SK-N-SH (cell line): ENCODE results near the gene ANAPC2. TPM values are rescaled to one million over a fixed set of nuclear protein-coding genes. Genes with fewer than 3 reads are reported as not detected.

ENCODE experiments used
- CTCF ChIA-PET: fragments of 300-600, 350-600 bp; formaldehyde crosslinking; extraction: SDS; loops from one replicate; lab custom pipeline; 2021; lab: Yijun Ruan, JAX
- POLR2A ChIA-PET: fragments of 350-600 bp; sonication (Branson Sonifier 250); formaldehyde crosslinking; extraction: SDS; loops from one replicate; lab custom pipeline; 2020; ENCODE audit warnings: antibody characterized with exemption, inconsistent platforms; lab: Yijun Ruan, JAX
- DNase-seq: peaks from one replicate; pipeline ENCODE4 v3.0.0; 2012
- H2AFZ ChIP-seq: fragments of 200-600 bp; sonication (generic); 2 replicates; pipeline ENCODE4 v1.8.1; 2016; ENCODE audit warnings: antibody characterized with exemption, mild to moderate bottlenecking, low read depth
- H3F3A ChIP-seq: fragments of 200-600 bp; sonication (generic); replicated peaks from 2 replicates; pipeline ENCODE3; 2016; ENCODE audit warnings: antibody characterized with exemption, mild to moderate bottlenecking; ENCODE audit not compliant: insufficient read depth
- H3K27ac ChIP-seq, 2 experiments: fragments of 200-500 bp in 1 of 2; fragments of 200-600 bp in 1 of 2; sonication (Bioruptor generic) in 1 of 2; sonication (generic), shearing (Covaris generic) in 1 of 2; 2 replicates each; pipeline versions ENCODE4 v1.5.1 to v1.6.1; 2014 to 2016; ENCODE audit warnings: low read depth in 2 of 2, inconsistent platforms in 1 of 2, low read length in 1 of 2, mild to moderate bottlenecking in 1 of 2, mixed read lengths in 1 of 2
- H3K27me3 ChIP-seq: fragments of 200-600 bp; sonication (generic), shearing (Covaris generic); 2 replicates; pipeline ENCODE4 v1.6.1; 2016; ENCODE audit warnings: mixed run types; ENCODE audit not compliant: insufficient read depth
- H3K36me3 ChIP-seq, 2 experiments: fragments of 200-500 bp in 1 of 2; fragments of 200-600 bp in 1 of 2; sonication (Bioruptor generic) in 1 of 2; sonication (generic) in 1 of 2; replicated peaks in 1 of 2; 2 replicates each; pipeline versions ENCODE3 to v1.5.1; 2014 to 2016; ENCODE audit warnings: low read length in 1 of 2, mild to moderate bottlenecking in 1 of 2; ENCODE audit not compliant: insufficient read depth in 2 of 2, control insufficient read depth in 1 of 2
- H3K4me1 ChIP-seq, 2 experiments: fragments of 200-500 bp in 1 of 2; fragments of 200-600 bp in 1 of 2; sonication (Bioruptor generic) in 1 of 2; sonication (generic), shearing (Covaris generic) in 1 of 2; 2 replicates each; pipeline versions ENCODE4 v1.5.1 to v1.6.1; 2014 to 2016; ENCODE audit warnings: low read depth in 1 of 2, low read length in 1 of 2, mixed run types in 1 of 2; ENCODE audit not compliant: insufficient read depth in 2 of 2, control insufficient read depth in 1 of 2
- H3K4me2 ChIP-seq: fragments of 200-600 bp; sonication (generic), shearing (Covaris generic); 2 replicates; pipeline ENCODE4 v1.6.1; 2017; ENCODE audit warnings: mixed run types
- H3K4me3 ChIP-seq, 2 experiments: fragments of 200-500 bp in 1 of 2; fragments of 200-600 bp in 1 of 2; sonication (Bioruptor generic) in 1 of 2; sonication (generic), shearing (Covaris generic) in 1 of 2; 2 replicates each; pipeline versions ENCODE4 v1.5.1 to v1.8.1; 2014 to 2016; ENCODE audit warnings: low read depth in 2 of 2, inconsistent platforms in 1 of 2, low read length in 1 of 2, mild to moderate bottlenecking in 1 of 2, mixed read lengths in 1 of 2, moderate library complexity in 1 of 2
- H3K79me2 ChIP-seq: fragments of 200-600 bp; sonication (generic); 2 replicates; pipeline ENCODE4 v1.8.1; 2017; ENCODE audit warnings: mild to moderate bottlenecking; ENCODE audit not compliant: insufficient read depth
- H3K9ac ChIP-seq: fragments of 200-600 bp; sonication (generic); 2 replicates; pipeline ENCODE4 v1.6.1; 2017; ENCODE audit warnings: mixed run types
- H3K9me2 ChIP-seq: fragments of 200-600 bp; sonication (generic); 2 replicates; pipeline ENCODE4 v1.6.1; 2017; ENCODE audit warnings: mixed run types
- H3K9me3 ChIP-seq: fragments of 200-600 bp; sonication (generic); 2 replicates; pipeline ENCODE4 v1.6.1; 2017; ENCODE audit warnings: mixed run types, mild to moderate bottlenecking, moderate library complexity
- H4K20me1 ChIP-seq: fragments of 200-600 bp; sonication (generic); 2 replicates; pipeline ENCODE4 v1.6.1; 2017; ENCODE audit warnings: mild to moderate bottlenecking, mixed run types; ENCODE audit not compliant: insufficient read depth
- FOXM1 ChIP-seq: IDR thresholded peaks from 2 replicates; pipeline ENCODE4 v1.4.0; 2012; ENCODE audit warnings: low read depth, mild to moderate bottlenecking
- POLR2AphosphoS5 ChIP-seq: IDR thresholded peaks from 2 replicates; pipeline ENCODE4 v1.6.1; 2012; ENCODE audit warnings: low read depth, low read length
- SIN3A ChIP-seq: IDR thresholded peaks from 2 replicates; pipeline ENCODE4 v1.6.1; 2012; ENCODE audit warnings: low read depth, mild to moderate bottlenecking, low read length, moderate library complexity, borderline replicate concordance
- YY1 ChIP-seq: IDR thresholded peaks from 2 replicates; pipeline ENCODE4 v1.4.0; 2012; ENCODE audit warnings: low read depth, mild to moderate bottlenecking
- WGBS: methylation state at CpG from one replicate; pipeline ENCODE4 v1.1.6; 2017; ENCODE audit warnings: low lambda C conversion rate; 5-methylcytosine and 5-hydroxymethylcytosine counted together
- polyA plus RNA-seq, 3 experiments: library from polyadenylated mRNA; depleted of rRNA; stranded (reverse); fragments of >200 nt; gene quantifications; 2 replicates each; pipeline ENCODE4 v1.2.3, GENCODE V29; 2012
- TF ChIP-seq, protein P1 (sequence below): IDR thresholded peaks from 2 replicates; pipeline ENCODE4 v1.6.1; 2012; ENCODE audit warnings: mild to moderate bottlenecking, low read depth, low read length, moderate library complexity

The ANAPC2 gene
- polyA plus RNA-seq, 1 of the 3 experiments (the other 2 are of a cell fraction): 35.1 TPM

DNA sequence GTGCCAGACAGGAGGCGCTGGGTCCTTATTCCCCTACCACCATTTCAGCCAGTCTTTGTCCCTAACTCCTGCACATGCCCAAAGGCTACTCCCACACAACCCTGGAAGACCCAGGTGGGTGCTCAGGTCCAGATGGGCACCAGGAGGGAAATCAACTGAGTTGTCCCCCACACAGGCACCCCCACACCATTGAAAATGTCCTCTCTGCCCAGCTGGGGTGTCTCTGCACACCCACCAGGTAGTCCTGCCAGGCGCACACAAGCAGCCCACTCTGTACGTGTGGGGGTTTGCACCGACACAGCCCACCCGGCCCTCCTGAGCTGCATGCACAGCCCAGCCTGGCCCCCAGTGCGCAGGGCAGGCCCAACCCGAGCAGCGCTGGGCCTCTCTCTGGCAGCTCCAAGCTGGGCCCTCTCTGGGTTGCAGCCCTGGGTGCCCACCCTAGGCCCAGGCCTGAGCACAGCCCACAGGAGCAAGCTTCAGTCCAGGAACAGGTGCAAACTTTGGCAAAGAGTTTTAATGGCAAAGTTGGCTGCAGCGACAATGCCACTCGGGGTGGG, 31.5 kb upstream of the ANAPC2 start:
- no peak for DNase-seq
- peaks cover 0 to 6% of the 10 kb centered on the region in 2 experiments for H3K36me3 ChIP-seq
- 96% methylated on average over 9 of the region's 10 CpGs for WGBS
- no peaks in the 10 kb centered on the region for H4K20me1 ChIP-seq
- H3K9me2 ChIP-seq: no peaks in the 10 kb centered on the region
- H3K9me3 ChIP-seq: no peaks in the 10 kb centered on the region
- no peaks in the 10 kb centered on the region for H3F3A ChIP-seq
- ChIA-PET POLR2A (interaction anchor here (1.1 to 1.9 kb wide), 2 partner anchors 12 to 19 kb away, joined by 3 to 4 read pairs; no protein-coding TSS in a partner anchor), CTCF (interaction anchor here (0.9 to 1.1 kb wide), 2 partner anchors 17 kb away, joined by 3 to 6 read pairs; no protein-coding TSS in a partner anchor)
- no peaks in the 10 kb centered on the region for H3K27me3 ChIP-seq
- peaks cover 5 to 12% of the 10 kb centered on the region in 2 experiments; a peak in 1 of 4 replicates for H3K4me1 ChIP-seq
- TF ChIP-seq FOXM1: no peak
- TF ChIP-seq, protein P1, sequence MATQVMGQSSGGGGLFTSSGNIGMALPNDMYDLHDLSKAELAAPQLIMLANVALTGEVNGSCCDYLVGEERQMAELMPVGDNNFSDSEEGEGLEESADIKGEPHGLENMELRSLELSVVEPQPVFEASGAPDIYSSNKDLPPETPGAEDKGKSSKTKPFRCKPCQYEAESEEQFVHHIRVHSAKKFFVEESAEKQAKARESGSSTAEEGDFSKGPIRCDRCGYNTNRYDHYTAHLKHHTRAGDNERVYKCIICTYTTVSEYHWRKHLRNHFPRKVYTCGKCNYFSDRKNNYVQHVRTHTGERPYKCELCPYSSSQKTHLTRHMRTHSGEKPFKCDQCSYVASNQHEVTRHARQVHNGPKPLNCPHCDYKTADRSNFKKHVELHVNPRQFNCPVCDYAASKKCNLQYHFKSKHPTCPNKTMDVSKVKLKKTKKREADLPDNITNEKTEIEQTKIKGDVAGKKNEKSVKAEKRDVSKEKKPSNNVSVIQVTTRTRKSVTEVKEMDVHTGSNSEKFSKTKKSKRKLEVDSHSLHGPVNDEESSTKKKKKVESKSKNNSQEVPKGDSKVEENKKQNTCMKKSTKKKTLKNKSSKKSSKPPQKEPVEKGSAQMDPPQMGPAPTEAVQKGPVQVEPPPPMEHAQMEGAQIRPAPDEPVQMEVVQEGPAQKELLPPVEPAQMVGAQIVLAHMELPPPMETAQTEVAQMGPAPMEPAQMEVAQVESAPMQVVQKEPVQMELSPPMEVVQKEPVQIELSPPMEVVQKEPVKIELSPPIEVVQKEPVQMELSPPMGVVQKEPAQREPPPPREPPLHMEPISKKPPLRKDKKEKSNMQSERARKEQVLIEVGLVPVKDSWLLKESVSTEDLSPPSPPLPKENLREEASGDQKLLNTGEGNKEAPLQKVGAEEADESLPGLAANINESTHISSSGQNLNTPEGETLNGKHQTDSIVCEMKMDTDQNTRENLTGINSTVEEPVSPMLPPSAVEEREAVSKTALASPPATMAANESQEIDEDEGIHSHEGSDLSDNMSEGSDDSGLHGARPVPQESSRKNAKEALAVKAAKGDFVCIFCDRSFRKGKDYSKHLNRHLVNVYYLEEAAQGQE: no peak
- no peak for TF ChIP-seq SIN3A
- H3K4me3 ChIP-seq: no peak overlapping the region
- H3K79me2 ChIP-seq: no peaks in the 10 kb centered on the region
- H3K9ac ChIP-seq: no peak overlapping the region
- H3K4me2 ChIP-seq: no peak overlapping the region
- H2AFZ ChIP-seq: no peak overlapping the region
- no peak overlapping the region for H3K27ac ChIP-seq

DNA sequence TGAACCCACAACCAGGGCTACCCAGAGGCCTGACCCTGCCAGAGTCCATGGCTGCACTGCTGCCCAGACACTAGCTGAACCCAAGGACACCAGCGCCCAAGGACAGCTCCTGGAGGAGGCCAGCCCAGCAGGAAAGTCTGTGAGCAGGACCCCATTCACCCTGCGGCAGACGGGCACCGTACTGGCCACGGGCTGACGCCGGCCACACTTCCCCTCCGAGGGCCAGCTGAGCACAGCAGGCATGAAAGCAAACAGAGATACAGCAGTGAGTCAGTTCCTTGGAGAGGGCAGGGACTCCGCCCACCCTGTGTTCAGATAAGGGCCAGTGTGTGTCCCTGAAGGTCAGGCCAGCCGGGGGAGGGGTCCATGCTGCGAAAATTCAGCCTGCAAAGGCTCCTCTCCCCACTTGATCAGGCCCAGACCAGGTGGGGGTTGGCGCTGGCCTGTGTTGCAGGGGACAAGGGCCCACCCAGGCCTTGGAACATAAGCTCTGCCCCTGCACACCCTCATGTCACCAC, 30.5 kb upstream of the ANAPC2 start:
- 60% methylated on average over 3 of the region's 12 CpGs for WGBS
- POLR2A ChIA-PET: interaction anchor here (0.8 to 1.9 kb wide), 2 partner anchors 9 to 11 kb away, joined by 3 to 4 read pairs; no protein-coding TSS in a partner anchor
- no peaks in the 10 kb centered on the region for H3K79me2 ChIP-seq
- CTCF ChIA-PET: interaction anchor here (0.9 to 1.1 kb wide), 4 partner anchors 9 to 491 kb away, joined by 3 to 6 read pairs (median 4); partner anchors contain the start of gene RNF224
- no peak overlapping the region for H2AFZ ChIP-seq
- TF ChIP-seq YY1 (no peak), POLR2AphosphoS5 (peak; percentile 32; the same call in 1 of the 2 replicates)
- no peaks in the 10 kb centered on the region for H3K9me2 ChIP-seq
- H3K27ac ChIP-seq: no peak overlapping the region; a peak in 1 of 4 replicates
- no peaks in the 10 kb centered on the region for H3K27me3 ChIP-seq
- peaks cover 0 to 11% of the 10 kb centered on the region in 2 experiments for H3K36me3 ChIP-seq
- no peak for DNase-seq
- 0 out of 2 replicates have a peak overlapping the region, but pooled peaks have one; percentile 24 for H3K4me2 ChIP-seq
- H3K4me3 ChIP-seq: no peak overlapping the region
- H3F3A ChIP-seq: no peaks in the 10 kb centered on the region
- no peak overlapping the region for H3K9ac ChIP-seq
- H3K4me1 ChIP-seq: peaks cover 5 to 6% of the 10 kb centered on the region in 2 experiments; a peak in 1 of 4 replicates
- no peaks in the 10 kb centered on the region for H3K9me3 ChIP-seq
- no peaks in the 10 kb centered on the region for H4K20me1 ChIP-seq
